Loucy (cell line): Measurements from ENCODE around the gene PTPRN2.

Experiments used
- H2AFZ ChIP-seq: fragments of 200-600 bp; sonication (generic); 2 replicates; pipeline ENCODE4 v1.6.0; 2016; ENCODE audit warnings: antibody characterized with exemption, mild to moderate bottlenecking, low read length, moderate library complexity
- H3F3A ChIP-seq: fragments of 200-600 bp; 2 replicates; pipeline ENCODE4 v1.6.0; 2016; ENCODE audit warnings: antibody characterized with exemption, low read depth, mild to moderate bottlenecking
- H3K27me3 ChIP-seq: fragments of 200-600 bp; sonication (generic); 2 replicates; pipeline ENCODE4 v1.6.1; 2014; ENCODE audit warnings: low read length, mild to moderate bottlenecking; ENCODE audit not compliant: insufficient read depth, poor library complexity, severe bottlenecking
- H3K36me3 ChIP-seq: fragments of 200-600 bp; sonication (generic); 2 replicates; pipeline ENCODE4 v1.6.1; 2016; ENCODE audit warnings: low read length; ENCODE audit not compliant: insufficient read depth
- H3K4me1 ChIP-seq: fragments of 200-600 bp; sonication (generic); 2 replicates; pipeline ENCODE4 v1.5.1; 2014; ENCODE audit warnings: low read length, mild to moderate bottlenecking; ENCODE audit not compliant: insufficient read depth, poor library complexity, severe bottlenecking
- H3K4me2 ChIP-seq: fragments of 200-600 bp; sonication (generic); 2 replicates; pipeline ENCODE4 v1.6.0; 2014; ENCODE audit warnings: antibody characterized with exemption, low read length, low read depth, mild to moderate bottlenecking; ENCODE audit not compliant: poor library complexity, severe bottlenecking
- H3K4me3 ChIP-seq: fragments of 200-600 bp; sonication (generic); 2 replicates; pipeline ENCODE4 v1.5.1; 2014; ENCODE audit warnings: low read length, mild to moderate bottlenecking, mixed read lengths; ENCODE audit not compliant: poor library complexity, severe bottlenecking
- H3K79me2 ChIP-seq: fragments of 200-600 bp; sonication (generic); 2 replicates; pipeline ENCODE4 v1.6.1; 2014; ENCODE audit warnings: low read length; ENCODE audit not compliant: insufficient read depth
- H3K9ac ChIP-seq: fragments of 200-600 bp; sonication (generic); 2 replicates; pipeline ENCODE4 v1.6.0; 2014; ENCODE audit warnings: mild to moderate bottlenecking, low read depth, low read length, moderate library complexity; ENCODE audit not compliant: poor library complexity, severe bottlenecking
- H3K9me2 ChIP-seq: fragments of 200-600 bp; sonication (generic); replicated peaks from 2 replicates; pipeline ENCODE4 v1.6.1; 2016; ENCODE audit warnings: low read depth, low read length, mixed read lengths
- H3K9me3 ChIP-seq: fragments of 200-600 bp; sonication (generic); 2 replicates; pipeline ENCODE4 v1.6.1; 2014; ENCODE audit warnings: mild to moderate bottlenecking, antibody characterized with exemption, low read length, low read depth; ENCODE audit not compliant: insufficient read depth
- H4K20me1 ChIP-seq: fragments of 200-600 bp; sonication (generic); 2 replicates; pipeline ENCODE4 v1.6.0; 2014; ENCODE audit warnings: antibody characterized with exemption, low read length, mild to moderate bottlenecking; ENCODE audit not compliant: insufficient read depth, poor library complexity, severe bottlenecking
- CTCF ChIP-seq: fragments of 200-600 bp; sonication (generic); conservative IDR thresholded peaks from 2 replicates; pipeline ENCODE4 v1.5.1; 2014; ENCODE audit warnings: mild to moderate bottlenecking, antibody characterized with exemption, low read length
- EZH2phosphoT487 ChIP-seq: fragments of 200-600 bp; IDR thresholded peaks from 2 replicates; pipeline ENCODE4 v1.6.1; 2018; ENCODE audit warnings: antibody characterized with exemption, mild to moderate bottlenecking, moderate library complexity, borderline replicate concordance

Gene PTPRN2

GRCh38 chr7:157821959-157822687 lies 765.5 kb downstream of the PTPRN2 start:
- Histone ChIP-seq H3K27me3 (no peaks in the 10 kb centered on the region), H3K79me2 (no peaks in the 10 kb centered on the region), H3K36me3 (no peaks in the 10 kb centered on the region), H3K9ac (no peak overlapping the region), H3K9me2 (no peaks in the 10 kb centered on the region), H2AFZ (no peak overlapping the region), H3K4me1 (no peaks in the 10 kb centered on the region), H3F3A (no peaks in the 10 kb centered on the region), H3K9me3 (peaks cover 21% of the 10 kb centered on the region; the same call in 1 of the 2 replicates), H3K4me3 (no peak overlapping the region), H4K20me1 (no peaks in the 10 kb centered on the region), H3K4me2 (no peak overlapping the region)
- TF ChIP-seq CTCF = no peak
- TF ChIP-seq EZH2phosphoT487 = no peak

- no peak overlapping the region for H3K4me2 ChIP-seq
- H3K4me3 ChIP-seq = no peak overlapping the region
- H3K9ac ChIP-seq = no peak overlapping the region
- H2AFZ ChIP-seq = no peak overlapping the region
- H3F3A ChIP-seq = no peaks in the 10 kb centered on the region
- H3K9me3 ChIP-seq = peaks cover 15% of the 10 kb centered on the region; the same call in 1 of the 2 replicates
- H3K9me2 ChIP-seq = no peaks in the 10 kb centered on the region
- no peaks in the 10 kb centered on the region for H3K36me3 ChIP-seq
- no peaks in the 10 kb centered on the region for H3K4me1 ChIP-seq
- no peaks in the 10 kb centered on the region for H3K79me2 ChIP-seq
- H4K20me1 ChIP-seq = no peaks in the 10 kb centered on the region
- TF ChIP-seq CTCF = no peak
- no peak for TF ChIP-seq EZH2phosphoT487
- no peaks in the 10 kb centered on the region for H3K27me3 ChIP-seq
Measured at GRCh38 chr7:157820796-157821195, 766.8 kb downstream of the PTPRN2 start.

- Histone ChIP-seq H4K20me1 (no peaks in the 10 kb centered on the region), H3K4me2 (no peak overlapping the region), H3K9me2 (no peaks in the 10 kb centered on the region), H3K27me3 (no peaks in the 10 kb centered on the region), H3K4me1 (no peaks in the 10 kb centered on the region), H3F3A (no peaks in the 10 kb centered on the region), H3K9me3 (peaks cover 8% of the 10 kb centered on the region; the same call in 1 of the 2 replicates), H2AFZ (no peak overlapping the region), H3K4me3 (no peak overlapping the region), H3K79me2 (no peaks in the 10 kb centered on the region), H3K9ac (no peak overlapping the region), H3K36me3 (no peaks in the 10 kb centered on the region)
- TF ChIP-seq CTCF (no peak), EZH2phosphoT487 (no peak)
Measured at GRCh38 chr7:157819455-157819807, 768.2 kb downstream of the PTPRN2 start.
